Stimulated activated CD8-positive, alpha-beta memory T cell treated with anti-CD3 and anti-CD28 coated beads, Interleukin-2, amount 100 ng/mL, for 48 hours (primary cell): Measurements from ENCODE around the gene TXNRD3.

Experiments
- DNase-seq, 2 donors: peaks; one replicate each; pipeline ENCODE4 v3.0.0-alpha.2; 2020; ENCODE audit warnings: low read depth in 2 of 2

The TXNRD3 gene

DNA sequence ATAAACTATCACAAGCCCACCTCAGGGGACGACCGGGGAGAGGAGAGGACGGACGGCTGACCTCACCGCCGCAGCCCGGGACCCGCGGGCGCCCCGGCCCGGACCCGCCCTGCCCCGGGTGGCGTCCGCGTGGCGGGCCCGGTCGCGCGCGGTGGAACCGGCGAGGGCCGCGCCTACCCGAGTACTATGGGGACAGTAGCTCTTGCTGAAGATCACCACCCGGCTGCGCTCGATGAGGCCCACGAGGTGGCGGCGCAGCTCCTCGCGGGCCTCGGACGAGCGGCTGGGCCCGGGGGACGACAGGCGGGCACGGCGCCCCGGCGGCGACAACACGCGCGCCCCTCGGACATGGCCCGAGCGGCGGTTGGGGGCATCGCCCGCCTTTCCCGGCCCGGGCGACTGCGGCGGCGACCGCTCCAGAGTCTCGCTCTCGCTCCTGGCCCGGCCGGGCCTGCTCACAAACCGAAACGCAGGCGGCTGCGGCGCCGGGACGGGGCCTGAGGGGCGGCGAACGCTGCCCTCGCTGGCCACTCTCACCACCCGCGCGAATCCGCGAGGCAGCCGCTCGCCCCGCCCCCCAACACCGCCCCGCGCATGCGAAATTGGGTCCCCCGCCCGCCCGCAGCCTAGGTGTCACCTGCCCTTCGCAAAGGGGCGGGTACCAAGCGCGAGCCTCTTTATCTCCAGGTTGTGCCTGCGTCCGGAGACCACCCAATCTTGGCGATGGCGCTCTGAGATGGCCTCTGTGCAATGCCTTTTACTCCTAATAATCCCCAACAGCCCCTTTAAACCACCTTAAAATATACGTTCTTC is at the start of gene TXNRD3:
Gene TXNRD3, minus strand, starts transcription at position 554 of the 813 bp plus-strand sequence.
- DNase-seq: peak; percentile 74

- peak; percentile 91 to 93 for DNase-seq
Observed at GRCh38 chr3:126703512-126704493, 48.9 kb upstream of the TXNRD3 start, which contains the start of gene CHCHD6. Gene CHCHD6 (plus strand): TSS chr3:126704240. CDS start chr3:126704313, 73 bp downstream.

DNA sequence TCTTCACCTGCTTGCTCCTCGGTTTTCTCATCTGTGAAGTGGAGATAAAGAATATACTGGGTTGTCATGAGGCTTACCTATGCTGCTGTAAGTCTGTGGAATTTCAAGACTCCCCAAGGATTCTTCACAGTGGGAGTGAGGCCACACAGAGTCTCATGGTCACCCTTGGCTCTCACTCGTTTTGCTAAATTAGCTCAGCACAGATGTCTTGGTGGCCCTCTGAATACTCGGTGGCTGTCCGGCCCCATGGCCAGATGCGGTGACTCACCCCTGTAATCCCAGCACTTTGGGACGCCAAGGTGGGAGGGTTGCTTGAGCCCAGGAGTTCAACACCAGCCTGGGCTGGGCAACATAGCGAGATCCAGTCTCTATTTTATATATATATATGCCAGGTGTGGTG is 44.1 kb upstream of the TXNRD3 start:
- DNase-seq: no peak

GRCh38 chr3:126696701-126697267 is 41.9 kb upstream of the TXNRD3 start:
- DNase-seq: no peak

DNA sequence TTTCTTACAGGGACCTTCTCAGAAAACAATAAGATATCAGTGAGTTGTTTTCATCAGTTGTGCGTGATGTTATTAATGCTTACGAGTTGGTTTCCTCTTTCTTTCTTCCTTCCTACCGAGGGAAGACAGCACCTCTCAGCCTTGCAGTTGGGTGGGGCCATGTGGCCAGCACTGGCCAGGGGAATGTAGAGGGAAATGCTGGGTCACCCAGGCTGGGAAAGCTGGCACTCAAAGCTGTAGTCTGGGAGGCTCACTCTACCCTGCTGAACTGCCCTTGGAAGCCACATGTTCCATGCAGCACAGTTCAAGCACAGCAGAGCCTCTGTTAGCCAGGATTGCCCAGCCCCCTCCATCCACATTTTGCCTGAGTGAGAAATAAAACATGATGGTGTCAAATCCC is 39.0 kb upstream of the TXNRD3 start:
- no peak for DNase-seq

- no peak for DNase-seq
Observed at GRCh38 chr3:126692858-126693257, 37.9 kb upstream of the TXNRD3 start.

DNA sequence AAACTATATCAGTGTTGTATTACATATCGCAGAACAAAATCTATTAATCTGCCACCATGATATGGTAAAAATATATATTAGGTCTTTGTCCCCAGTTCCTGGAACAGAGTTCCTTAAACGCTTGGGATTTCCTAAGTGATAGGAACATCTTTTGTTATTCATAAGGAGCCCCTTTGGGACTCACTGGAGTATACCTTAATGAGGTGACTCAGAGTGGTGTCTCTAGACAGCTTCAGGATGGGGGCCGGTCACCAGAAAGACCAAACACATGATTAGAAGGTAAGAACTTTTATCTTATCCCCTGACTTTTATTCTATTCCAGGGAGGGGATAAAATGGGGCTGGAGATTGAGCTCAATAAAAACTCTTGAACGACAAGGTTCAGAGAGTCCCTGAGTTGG is 36.8 kb upstream of the TXNRD3 start:
- DNase-seq: no peak

- DNase-seq: no peak
Observed at GRCh38 chr3:126685493-126685892, 30.6 kb upstream of the TXNRD3 start.

GRCh38 chr3:126685021-126685420 is 30.1 kb upstream of the TXNRD3 start:
- DNase-seq: no peak

DNA sequence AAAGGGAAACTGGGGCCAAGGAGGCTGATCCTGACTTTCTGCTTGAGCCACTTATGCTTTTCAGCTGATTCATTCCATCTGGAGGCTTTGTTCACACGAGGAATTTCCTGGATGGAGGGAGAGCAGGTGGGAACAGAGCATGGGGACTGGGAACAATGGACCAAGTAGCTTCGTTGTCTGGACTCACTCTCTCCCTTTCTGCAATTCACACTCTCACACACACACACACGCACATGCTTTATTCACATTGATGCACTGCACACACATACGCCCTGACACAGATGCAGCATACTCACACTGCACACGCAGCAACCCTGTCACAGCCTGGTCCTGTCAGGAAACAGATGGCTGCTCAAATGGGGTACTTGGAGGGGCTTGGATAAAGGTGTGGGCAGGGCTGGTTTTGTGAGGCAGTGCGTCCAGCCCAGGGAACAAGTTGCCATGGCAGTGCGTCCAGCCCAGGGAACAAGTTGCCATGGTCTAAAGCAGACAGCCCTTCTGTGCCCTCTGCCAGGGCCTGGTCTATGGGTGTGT is 29.4 kb upstream of the TXNRD3 start:
- no peak for DNase-seq

- no peak for DNase-seq
Observed at GRCh38 chr3:126683069-126683468, 28.1 kb upstream of the TXNRD3 start.

GRCh38 chr3:126682009-126682408 is 27.1 kb upstream of the TXNRD3 start:
- no peak for DNase-seq

DNA sequence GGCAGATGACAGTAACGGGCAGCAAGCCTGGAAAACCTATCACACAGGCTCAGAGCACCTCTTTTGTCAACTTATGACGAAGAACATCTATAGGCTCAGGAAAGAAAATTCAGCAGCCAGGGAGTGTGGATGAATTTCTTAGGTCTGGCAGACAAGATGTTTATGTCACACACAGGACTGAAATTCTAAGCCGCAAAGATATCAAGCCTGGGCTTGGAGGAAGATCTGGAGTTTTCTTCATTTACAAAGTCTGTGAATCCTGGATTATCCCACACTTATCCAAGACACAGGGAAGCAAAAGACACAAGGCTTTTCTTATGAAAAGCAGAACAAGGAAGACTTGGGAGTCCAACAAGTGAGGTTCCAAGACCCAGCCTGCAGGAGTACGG is 25.7 kb upstream of the TXNRD3 start:
- no peak for DNase-seq

- no peak for DNase-seq
Observed at GRCh38 chr3:126679831-126680666, 25.1 kb upstream of the TXNRD3 start.

GRCh38 chr3:126679318-126679751 is 24.4 kb upstream of the TXNRD3 start:
- peak; percentile 65 to 73 for DNase-seq

DNA sequence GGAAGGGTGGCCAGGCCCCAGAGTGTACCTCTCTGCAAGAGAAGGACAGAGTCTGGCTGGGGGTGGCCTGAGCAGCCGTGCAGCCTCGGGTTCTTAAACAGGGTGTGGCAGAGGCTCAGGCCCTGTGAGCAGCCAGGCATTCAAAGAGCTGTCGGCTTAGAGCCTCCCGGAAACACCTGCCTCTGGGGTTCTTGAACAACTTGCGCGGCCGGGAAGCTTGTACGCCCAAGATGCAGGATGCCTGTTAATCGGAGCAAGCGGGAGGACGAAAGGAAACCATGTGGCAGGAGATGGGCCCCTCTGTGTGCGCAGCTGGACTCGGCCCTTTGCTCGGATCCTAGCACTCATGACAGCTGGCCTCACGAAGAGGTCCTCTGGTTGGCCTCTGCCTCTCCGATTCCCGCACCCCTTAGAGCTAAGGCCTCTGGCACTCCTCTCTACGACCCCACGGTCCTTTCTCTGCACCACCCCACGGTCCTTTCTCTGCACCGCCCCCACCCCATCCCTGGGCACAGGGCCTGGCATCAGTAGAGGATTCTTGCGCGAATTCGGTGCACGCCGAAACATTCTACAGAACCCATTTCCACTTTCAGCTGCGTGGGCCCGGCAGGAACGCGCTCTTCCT is 23.9 kb upstream of the TXNRD3 start:
- DNase-seq: no peak

- DNase-seq: no peak
Observed at GRCh38 chr3:126677862-126678503, 23.1 kb upstream of the TXNRD3 start.

DNA sequence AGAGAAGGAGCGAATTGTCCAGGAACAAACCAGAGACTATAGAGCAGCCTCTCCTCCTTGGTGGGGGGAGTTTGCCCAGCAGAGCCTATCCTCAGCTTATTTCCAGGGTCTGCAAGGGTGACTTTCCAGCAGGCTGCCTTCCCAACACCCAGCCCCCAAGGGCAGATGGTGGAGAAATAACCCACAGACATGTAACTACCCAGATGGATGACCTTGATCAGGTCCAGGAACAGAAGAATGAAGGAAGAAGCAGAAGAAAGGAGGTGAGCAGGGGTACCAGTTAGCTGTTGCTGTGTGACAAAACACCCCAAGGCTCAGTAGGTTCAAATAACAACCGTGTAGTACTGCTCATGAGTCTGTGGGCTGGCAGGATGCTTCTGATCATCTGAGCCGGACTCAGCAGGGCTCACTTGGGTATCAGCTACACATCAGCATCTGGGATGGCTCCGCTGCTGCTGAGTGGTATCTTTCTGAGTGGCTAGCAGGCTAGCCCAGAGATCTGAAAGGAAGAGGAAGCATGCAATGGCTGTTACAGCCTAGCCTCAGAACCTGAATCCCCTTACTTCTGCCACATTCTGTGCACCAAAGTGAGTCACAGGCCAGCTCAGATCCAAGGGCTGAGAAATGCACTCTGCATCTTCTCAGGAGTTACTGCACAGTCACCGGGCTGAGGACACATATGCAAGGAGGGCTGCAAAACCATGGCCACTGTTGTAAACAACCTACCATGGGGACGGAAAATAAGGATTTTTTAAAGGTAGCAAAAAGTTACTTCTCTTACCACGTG is 22.2 kb upstream of the TXNRD3 start:
- no peak for DNase-seq

GRCh38 chr3:126672741-126673140 is 17.8 kb upstream of the TXNRD3 start:
- DNase-seq: no peak
